ENCODE data around the gene RPS2.
A peak's percentile ranks its signal among the peaks of the same experiment; 100 is the strongest.

RPS2 gene

DNA sequence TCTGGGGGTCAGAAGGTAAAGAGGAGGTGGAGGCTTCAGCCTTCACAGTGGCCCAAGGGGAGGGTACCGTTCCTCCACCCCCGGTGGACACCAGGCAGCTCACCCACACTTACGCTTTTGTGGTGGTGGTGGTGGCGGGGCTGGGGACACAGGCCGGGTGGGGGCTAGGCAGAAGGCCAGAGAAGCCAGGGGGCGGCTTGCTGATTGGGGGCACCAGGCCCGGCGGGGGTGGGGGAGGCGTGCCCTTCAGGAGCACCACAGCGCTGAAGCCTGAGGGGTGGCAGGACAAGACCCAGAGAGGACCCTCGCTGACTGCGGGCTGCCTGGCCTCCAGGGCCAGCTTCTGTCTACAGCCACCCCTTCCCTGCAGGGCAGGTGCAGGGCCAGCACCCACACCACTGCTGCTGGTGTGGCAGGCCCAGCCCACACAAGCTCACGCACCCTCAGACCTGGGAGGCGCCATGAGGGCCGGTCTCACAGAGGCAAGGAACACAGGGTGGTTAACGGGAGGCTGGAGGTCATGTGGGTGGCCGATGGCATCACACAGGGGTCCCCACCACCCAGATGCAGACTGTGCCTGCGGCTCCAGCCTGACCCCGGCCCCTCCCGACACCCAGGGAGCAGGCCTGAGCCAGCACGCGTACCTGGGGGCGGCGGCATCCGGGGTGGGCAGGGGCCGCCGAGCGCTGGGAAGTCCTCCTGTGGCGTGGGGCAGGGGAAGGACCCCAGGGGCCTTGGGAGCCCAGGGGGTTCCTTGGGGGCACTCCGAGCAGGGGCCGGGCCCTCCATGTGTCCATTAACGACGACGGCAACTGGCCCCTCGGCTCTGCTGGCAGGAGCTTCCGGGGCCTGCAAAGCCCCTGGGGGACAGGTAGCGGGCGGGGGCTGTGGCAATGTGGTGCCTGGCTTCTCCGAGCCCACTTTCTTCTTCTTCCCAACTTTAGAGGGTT is 34.5 kb upstream of the RPS2 start:
- no peak for DNase-seq

DNA sequence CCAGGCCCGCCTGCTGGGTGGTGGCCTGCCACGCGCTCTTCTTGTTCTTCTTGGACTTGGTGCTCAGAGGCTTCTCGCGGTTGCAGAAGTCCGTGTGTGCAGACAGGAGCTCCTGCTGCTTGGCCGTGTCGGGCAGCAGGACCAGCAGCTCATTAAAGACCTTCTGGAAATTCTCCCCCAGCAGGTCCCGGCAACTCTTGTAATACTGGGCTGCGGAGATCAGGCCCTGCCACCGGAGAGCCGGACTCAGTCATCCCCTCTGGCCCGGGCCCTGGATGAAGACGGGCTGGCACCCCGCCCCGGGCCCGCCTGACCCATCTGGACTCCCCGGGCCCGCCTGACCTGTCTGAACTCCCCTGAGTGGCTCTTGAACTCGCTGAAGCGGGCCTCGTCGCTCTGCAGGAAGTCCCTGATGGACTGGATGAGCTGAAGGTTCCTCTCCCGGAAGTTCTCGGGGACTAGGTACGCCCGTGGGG is 33.8 kb upstream of the RPS2 start:
- DNase-seq: no peak

DNA sequence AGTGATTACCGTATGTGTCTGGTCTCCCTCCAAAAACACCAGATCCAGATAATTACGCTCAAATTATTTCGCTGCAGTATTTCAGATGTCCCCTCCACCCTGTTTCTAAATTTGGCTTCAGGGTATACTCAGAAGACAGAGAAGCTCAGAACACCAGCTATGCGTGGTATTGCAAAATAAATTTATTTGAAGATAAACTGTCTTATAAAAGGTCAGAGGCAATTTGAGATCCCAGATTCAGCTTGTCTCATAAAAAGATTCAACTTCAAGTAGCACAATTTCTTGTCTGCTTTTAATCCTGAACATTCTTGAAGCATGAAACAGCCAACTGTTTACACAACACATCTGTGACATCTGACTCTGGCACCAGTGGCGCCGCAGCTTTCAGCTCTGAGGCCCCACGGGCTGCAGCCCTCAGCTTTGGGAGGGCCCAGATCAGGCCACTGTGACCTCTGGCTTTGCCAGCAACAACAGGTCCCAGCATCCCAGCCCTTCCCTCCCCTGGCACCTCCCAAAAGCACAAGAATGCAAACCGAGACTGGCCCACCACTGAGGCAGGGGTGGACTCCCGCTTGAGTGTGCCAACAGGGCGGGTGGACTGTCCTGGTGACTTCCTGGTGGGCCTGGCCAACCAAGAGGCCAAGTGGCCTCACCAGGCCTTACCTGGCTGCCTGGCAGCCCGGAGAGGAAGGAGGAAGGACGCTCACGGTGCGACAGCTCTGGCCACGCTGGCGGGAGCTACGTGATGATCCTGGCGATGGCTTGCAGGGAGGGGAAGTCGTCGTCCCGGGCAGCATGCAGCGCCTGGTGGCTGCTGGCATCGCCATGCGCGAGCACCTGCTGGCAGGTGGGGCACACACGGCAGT is 33.1 kb upstream of the RPS2 start:
- no peak for DNase-seq

DNA sequence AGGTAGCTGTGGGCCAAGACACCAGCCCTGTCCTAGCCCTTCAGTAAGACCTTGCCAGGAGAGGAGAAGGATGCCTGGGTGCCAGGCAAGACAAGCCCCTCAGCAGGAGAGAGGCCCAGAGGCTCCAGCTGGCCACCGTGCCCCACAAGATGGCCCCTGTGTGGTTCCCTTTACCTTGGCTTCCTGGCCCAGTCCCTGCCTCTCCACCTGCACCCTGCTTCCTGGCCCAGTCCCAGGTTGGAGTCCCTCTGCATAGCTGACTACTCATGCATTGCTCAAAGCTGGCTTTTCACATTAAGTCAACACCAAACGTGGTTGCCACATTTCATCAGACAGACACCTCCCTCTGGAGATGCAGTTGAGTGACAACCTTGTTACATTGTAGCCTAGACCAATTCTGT is 29.1 kb upstream of the RPS2 start:
- no peak for DNase-seq

DNA sequence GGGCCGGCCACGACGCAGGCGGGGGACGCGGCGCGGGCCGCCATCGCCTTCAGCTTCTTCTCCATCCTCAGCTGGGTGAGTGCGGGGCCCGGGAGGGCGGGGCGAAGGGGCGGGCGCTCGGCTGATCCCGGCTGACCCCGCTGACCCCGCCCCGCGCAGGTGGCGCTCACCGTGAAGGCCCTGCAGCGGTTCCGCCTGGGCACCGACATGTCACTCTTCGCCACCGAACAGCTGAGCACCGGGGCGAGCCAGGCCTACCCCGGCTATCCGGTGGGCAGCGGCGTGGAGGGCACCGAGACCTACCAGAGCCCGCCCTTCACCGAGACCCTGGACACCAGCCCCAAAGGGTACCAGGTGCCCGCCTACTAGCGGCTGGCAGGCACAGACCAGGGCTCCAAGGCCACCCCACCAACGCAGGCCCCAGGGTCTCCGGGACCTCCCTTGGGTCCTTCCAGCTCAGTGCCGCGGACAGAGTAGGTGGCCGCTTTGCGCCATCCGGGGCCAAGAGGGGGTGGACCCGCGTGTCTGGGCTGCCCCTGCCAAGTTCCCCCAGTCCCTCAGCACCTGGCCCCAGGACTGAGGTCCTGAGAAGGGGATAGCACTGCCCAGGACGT is 28.2 kb upstream of the RPS2 start:
- no peak for DNase-seq

DNA sequence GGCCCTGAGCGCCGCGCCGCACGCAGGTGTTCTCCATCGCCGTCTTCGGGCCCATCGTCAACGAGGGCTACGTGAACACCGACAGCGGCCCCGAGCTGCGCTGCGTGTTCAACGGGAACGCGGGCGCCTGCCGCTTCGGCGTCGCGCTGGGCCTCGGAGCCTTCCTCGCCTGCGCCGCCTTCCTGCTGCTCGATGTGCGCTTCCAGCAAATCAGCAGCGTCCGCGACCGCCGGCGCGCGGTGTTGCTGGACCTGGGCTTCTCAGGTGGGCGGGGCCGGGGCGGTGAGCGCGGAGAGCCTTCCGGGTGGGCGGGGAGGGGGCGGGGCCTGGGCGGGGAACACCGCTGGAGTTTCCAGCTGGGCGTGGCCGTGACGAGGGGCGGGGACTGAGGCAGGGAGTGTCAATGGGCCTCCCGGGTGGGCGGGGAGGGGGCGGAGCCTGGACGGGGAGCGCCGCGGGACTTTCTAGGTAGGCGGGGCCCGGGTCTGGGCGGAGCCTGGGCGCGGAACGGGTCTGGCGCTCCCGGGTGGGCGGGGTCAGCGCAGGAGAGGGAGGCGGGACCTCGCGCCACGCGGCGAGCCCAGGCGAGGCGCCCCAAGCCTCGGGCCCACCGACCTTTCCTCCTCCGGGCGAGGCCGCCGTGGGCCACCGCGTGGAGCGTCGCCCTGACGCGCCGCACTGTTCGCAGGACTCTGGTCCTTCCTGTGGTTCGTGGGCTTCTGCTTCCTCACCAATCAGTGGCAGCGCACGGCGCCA is 27.5 kb upstream of the RPS2 start:
- DNase-seq: peak; percentile 99

DNA sequence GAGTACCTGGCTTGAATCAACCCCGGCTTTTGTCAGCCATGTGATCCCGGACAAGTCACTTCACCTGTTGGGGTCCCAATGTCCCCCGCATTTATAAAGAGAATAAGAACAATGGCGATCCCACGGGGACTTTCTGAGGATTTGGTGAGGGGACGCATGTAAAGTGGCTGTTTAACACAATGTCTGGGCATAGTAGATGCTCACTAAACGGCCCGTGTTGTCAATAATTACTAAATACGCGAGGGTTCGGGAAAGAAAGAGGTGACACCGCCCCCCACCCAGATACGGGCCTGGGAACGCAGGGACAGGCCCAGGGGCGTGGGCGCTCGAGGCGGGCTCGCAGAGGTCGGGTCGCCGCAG is 26.9 kb upstream of the RPS2 start:
- DNase-seq: no peak

DNA sequence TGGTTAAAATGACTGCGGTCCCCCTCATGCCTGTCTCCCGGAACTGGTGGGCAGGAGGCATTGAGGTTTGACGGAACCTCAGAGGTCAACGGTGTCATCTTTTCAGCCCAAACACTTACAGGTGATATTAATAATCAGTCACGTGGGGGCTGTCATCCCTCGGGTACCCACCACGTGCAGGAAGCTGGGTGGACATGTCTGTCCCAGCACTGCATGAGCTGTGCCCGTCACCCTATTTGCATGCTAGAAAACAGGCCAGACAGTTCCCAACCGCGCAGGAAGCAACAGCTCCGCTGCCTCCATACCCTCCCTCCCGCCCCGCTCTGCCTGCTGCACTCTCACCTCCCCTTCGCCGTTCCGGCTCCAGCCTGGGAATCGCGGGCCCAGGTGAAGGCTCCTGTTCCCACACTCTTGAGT is 26.5 kb upstream of the RPS2 start:
- DNase-seq: peak; percentile 32 to 42

DNA sequence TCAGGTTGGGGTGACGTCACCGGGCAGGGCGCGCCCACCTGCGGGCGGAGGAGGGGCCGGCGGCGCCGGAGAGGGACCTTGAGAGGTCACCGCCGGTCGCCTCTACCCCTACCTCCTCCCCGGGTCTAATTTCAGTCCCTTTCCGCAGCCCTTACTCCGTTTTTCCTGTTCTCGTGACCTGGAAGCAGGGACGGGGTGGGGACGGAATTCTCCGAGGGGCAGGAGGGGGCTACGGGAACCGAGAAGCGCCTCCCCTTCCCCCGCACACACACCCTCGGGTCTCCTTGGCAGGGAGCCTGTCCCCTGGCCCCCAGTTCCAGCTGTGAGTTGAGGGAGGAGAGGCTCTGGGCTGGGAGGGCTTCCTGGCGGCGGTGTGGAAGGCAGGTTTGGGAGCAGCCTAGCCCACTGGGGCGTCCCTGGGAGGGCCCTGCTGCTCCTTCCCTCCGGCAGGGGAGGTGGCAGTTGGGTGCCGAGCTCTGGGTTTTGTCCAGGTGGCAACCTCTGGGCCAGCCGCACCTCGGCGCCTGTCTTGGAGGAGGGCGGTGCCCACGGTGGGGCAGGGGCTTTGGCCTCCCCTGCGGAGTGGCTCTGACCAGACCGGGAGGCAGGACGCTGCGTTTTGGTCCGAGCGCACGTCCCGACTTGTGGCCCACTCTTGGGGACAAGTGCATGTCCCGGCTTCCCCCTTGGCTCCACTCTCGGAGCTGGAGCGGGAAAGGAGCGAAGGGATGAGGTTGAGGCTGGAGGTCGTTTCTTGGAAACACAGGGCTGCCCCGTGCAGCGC is 25.9 kb upstream of the RPS2 start:
- DNase-seq: no peak

DNA sequence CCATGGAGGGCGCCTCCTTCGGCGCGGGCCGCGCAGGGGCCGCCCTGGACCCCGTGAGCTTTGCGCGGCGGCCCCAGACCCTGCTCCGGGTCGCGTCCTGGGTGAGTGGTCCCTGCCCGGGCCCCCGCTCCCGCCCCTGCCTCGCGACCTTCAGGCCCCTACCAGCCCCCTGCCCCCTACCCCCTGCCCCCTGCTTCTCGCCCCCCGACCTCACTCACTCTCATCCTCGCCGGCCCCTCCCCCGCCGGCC is 25.4 kb upstream of the RPS2 start:
- no peak for DNase-seq

DNA sequence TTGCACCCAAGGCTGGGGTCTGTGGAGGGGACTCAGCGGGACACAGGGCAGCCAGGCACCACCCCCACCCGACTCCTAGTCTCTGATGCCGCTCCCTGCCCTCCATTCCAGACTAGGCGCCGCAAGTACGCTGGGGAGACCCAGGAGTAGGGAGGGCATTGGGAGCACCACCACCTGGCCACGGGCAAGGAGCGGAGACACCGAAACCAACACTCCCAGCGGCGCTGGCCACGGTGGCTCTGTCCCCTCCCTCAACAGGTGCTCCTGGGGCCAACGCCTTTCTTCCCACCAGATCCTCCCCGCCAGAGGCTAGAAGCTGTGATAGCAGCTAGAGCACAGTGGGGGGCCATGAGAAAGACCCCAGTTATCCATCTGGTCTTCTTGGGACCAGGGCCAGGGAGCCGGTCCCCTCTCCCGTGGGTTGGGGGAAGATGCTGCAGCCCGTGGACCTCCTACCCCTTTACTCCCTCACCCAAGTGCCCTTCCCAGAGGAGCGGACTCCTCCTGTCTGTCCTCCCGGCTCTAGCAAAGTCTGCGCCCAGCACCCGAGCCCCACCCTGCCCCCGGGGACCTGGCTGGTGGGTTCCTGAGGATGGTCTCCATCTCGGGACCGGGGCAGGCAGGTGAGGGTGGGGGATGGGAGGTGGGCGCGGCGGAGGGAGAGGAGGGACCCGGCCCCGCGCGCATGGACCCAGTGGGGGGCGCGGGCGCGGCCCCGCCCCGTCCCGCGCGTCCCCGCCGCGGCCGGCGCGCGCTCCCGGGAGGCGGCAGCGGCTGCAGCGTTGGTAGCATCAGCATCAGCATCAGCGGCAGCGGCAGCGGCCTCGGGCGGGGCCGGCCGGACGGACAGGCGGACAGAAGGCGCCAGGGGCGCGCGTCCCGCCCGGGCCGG is 24.8 kb upstream of the RPS2 start, which contains the start of gene SYNGR3:
SYNGR3 (plus strand) TSS at position 762 of the 892 bp plus-strand sequence. CDS start 133 bp downstream, outside the sequence.
- DNase-seq: no peak

DNA sequence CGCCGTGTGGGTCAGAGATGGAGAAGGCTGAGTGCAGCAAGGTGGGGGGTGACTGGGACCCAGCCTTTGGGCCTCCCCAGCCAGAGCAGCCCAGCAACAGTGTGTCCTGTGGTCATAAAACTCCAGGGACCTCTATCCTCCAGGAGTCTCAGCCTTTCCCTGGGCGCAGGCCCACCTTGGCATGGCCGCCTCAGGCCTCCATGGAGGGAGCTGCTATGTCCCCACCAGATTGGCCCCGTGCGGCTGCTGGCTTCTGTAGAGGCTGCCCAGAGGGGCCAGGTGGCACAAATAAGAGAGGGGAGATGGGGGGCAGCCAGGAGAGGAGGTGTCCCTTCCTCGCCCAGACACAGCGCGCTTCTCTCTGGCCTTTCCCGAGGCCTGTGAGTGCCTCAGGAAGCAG is 22.6 kb upstream of the RPS2 start:
- no peak for DNase-seq

DNA sequence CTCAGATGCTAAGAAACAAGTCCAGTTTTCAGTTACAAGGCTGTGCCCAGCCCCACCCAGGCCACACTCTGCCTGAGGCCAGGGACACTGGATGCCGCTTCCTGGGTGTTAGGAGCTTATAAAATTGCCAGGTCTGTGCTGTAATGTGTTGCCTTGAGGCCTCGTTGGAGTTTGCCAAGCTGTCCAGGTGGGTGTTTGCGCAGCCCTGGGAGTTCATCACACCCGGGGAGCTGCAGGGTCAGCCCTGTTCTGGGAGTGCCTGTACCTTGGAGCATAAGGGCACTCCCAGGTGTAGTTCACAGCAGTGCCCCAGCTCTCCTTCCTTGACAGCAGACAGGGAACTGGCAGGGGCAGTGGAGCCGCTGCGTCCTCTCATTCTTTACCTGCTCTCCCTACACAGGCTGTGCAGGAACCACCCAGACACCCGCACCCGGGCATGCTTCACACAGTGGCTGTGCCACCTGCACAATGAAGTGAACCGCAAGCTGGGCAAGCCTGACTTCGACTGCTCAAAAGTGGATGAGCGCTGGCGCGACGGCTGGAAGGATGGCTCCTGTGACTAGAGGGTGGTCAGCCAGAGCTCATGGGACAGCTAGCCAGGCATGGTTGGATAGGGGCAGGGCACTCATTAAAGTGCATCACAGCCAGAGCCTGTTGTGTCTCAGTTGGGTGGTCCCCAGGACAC is 21.0 kb upstream of the RPS2 start:
- DNase-seq: no peak

DNA sequence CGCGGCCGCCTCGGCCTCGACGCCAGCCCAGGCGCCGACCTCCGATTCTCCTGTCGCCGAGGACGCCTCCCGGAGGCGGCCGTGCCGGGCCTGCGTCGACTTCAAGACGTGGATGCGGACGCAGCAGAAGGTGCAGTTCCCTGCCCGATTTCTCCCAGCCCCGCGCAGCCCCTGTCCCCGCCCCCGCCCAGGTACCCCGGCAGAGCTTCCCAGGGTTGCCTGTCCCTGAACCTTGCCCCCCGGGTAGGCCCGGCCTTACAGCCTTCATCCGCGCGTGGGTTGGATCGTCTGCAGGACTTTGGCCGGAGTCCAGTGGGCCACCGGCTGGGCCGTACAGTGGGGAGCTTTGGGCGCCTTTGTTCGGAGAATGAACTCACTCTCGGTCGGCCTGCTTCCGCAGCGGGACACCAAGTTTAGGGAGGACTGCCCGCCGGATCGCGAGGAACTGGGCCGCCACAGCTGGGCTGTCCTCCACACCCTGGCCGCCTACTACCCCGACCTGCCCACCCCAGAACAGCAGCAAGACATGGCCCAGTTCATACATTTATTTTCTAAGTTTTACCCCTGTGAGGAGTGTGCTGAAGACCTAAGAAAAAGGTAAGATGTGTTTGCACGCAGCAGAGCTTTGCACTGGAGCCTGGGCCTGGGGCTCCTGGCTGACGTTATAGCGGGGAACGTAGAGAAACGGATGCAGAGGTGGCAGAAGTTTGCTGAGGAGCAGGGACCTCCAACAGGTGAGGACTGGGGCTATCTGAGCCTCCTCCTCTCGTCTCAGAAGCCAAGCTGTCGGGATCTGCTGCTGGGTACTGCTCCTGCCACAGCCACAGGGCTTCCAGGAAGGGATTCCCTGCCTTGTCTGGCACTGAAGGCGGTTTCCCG is 20.0 kb upstream of the RPS2 start:
- no peak for DNase-seq

DNA sequence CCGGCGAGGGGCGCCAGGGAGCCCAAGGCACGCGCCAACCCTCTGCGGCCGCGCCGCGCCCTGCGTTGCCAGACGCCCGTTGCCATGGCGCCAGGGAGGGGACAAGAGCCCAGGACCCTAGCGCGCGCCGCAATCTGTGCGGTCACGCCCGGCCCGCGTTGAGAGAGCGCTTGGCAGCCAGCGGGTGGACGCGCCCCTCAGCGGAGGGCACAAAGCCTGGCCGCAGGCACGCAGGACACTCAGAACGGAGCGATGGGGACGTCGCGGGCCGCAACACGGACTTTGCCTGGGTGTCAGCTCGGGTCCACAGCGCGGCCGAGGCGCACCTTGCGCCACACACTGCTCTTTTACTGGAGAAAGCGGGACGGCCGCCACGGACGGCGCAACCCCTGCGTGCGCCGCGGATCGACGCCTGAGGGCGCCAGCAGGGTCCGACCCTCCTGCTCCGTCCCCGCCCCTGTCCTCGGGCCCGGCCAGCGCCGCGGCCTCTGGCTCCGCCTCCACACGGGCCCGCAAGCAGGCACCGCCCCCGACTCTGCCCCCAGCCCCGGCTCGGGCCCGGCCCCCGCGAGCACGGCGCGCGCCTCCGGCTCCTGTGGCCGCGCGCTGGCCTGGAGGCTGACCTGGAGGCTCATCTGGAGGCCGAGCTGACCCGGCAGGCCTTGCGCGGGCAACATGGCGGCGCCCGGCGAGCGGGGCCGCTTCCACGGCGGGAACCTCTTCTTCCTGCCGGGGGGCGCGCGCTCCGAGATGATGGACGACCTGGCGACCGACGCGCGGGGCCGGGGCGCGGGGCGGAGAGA is 19.1 kb upstream of the RPS2 start, which contains the start of gene GFER:
GFER (plus strand) TSS at position 650 of the 803 bp plus-strand sequence; CDS start at position 676, 26 bp downstream.
- DNase-seq: peak in 1 of 2 experiments; percentile 39

DNA sequence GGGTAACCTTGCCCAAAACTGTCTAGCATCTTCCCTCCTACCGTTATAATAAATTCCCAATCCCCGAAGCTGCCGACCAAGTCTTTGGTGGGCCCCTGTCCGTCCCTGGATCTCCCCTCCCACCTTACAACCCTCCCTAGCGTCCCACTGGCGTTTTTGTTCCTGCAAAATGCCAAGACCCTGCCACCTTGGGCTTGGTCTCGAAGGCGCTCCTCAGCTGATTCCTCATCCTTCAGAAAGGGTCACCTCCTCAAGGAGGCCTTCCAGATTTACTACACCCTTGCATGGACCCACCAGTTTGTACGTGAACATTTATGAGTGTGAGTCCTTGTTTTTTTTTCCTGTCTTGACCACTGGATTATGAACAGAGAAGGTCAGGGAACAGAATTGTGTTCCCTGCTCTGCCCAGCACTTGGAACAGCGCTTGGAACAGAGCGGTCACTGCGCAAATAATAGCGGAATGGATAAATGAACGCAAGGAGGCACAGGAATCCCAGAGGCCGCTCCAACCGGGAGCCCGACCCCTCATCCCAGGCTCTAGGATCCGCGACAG is 18.4 kb upstream of the RPS2 start:
- DNase-seq: no peak

DNA sequence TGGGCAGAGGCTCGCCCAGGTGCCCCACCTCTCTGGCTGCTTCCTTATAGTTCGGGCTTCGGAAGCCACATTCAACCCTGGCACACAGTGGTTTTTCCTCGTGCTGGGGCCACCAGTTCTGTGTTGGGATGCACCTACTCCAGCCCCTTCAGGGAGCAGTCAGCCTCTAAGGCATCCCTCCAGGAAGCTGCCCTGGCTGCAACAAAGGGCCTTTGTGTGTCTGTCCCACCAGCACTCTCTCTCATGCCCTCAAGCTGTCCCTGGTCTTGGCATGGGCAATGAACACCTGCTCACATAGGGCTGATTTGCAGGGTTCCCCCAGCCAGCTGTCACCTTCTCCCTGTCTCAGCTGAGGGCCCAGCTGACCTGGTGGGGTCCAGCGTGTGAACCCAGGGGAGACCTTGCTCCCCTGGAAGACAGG is 17.4 kb upstream of the RPS2 start:
- DNase-seq: no peak

DNA sequence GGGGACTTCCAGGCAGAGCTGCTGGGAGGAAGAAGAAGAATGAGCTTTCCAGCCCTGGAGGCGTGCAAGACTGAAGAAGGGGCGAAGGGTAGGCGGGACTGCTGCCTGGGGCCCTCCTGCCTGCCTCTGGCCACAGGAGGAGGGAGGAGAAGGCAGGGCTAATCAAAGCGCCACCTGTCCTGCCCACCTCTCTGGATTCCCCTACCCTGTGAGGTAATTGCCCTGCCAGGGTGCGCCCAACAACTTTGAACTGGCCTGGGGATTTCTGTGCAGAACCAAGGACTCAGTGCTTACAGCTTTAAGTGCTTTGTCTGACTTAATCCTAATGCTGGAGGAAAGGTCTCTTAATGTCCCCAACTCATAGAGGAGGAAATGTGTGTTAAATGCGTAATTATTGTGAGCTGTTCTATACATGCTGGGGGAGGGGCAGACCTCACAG is 16.8 kb upstream of the RPS2 start, which contains the start of gene NOXO1:
NOXO1 (minus strand) TSS at position 72 of the 439 bp plus-strand sequence. CDS start 290 bp downstream, outside the sequence.
- no peak for DNase-seq

All from activated CD4-positive, alpha-beta T cell treated with anti-CD3 and anti-CD28 coated beads, Interleukin-2, amount 50 U/mL, for 4 hours (primary cell).